H1 (cell line): ENCODE data around the gene RPL3. TPM values are rescaled to one million over a fixed set of nuclear protein-coding genes. Genes with fewer than 3 reads are reported as not detected.

Experiments used
- CTCF ChIA-PET: fragments of 300-600 bp; sonication (Branson Sonifier 250); formaldehyde crosslinking; loops from one replicate; lab custom pipeline; 2021; ENCODE audit not compliant: partially characterized antibody; lab: Charles Lee
- POLR2A ChIA-PET: fragments of 300-600 bp; sonication (Branson Sonifier 250); formaldehyde crosslinking; loops from one replicate; lab custom pipeline; 2021; ENCODE audit warnings: inconsistent platforms; ENCODE audit not compliant: partially characterized antibody; lab: Charles Lee
- DNase-seq, 2 experiments: peaks; one replicate each; pipeline versions ENCODE4 v3.0.0 to v3.0.0-alpha.2; 2010 to 2022; ENCODE audit warnings: low spot score in 2 of 2, low read depth in 1 of 2, mixed read lengths in 1 of 2
- FAIRE-seq: peaks from 2 replicates; lab custom pipeline; 2011; peaks lifted over from hg19 to GRCh38; lab: Jason Lieb, UNC
- H2AFZ ChIP-seq: 2 replicates; pipeline ENCODE4 v1.8.1; 2012; ENCODE audit warnings: low read length, inconsistent platforms
- H2AK5ac ChIP-seq: 2 replicates; pipeline ENCODE4 v1.6.1; 2013; ENCODE audit warnings: low read depth, low read length
- H2BK120ac ChIP-seq: replicated peaks from 2 replicates; pipeline ENCODE3; 2013; ENCODE audit warnings: low read depth, low read length, inconsistent platforms
- H2BK12ac ChIP-seq: 2 replicates; pipeline ENCODE4 v1.6.1; 2013; ENCODE audit warnings: low read depth, low read length
- H2BK15ac ChIP-seq: 2 replicates; pipeline ENCODE4 v1.6.1; 2013; ENCODE audit warnings: low read length
- H2BK20ac ChIP-seq: 2 replicates; pipeline ENCODE4 v1.6.1; 2013; ENCODE audit warnings: low read length
- H2BK5ac ChIP-seq: 2 replicates; pipeline ENCODE4 v1.6.1; 2013; ENCODE audit warnings: low read depth, low read length
- H3K14ac ChIP-seq: 2 replicates; pipeline ENCODE4 v1.6.1; 2013; ENCODE audit warnings: inconsistent platforms; ENCODE audit not compliant: insufficient read length
- H3K18ac ChIP-seq: 2 replicates; pipeline ENCODE4 v1.6.1; 2013; ENCODE audit warnings: low read length; ENCODE audit errors: extremely low read depth
- H3K23ac ChIP-seq: 2 replicates; pipeline ENCODE4 v1.6.1; 2013; ENCODE audit warnings: inconsistent platforms; ENCODE audit not compliant: insufficient read length
- H3K23me2 ChIP-seq: 2 replicates; pipeline ENCODE4 v1.6.1; 2013; ENCODE audit warnings: low read depth, low read length
- H3K27ac ChIP-seq: 2 replicates; pipeline ENCODE4 v1.6.1; 2011; ENCODE audit warnings: low read depth, low read length, inconsistent platforms
- H3K27me3 ChIP-seq, 4 experiments: replicated peaks in 1 of 4; 1 replicate in 1 of 4; 2 replicates in 3 of 4; pipeline versions ENCODE4 v1.6.1 to v1.8.1; 2011 to 2013; ENCODE audit warnings: low read length in 3 of 4, mild to moderate bottlenecking in 3 of 4, inconsistent platforms in 2 of 4, mixed read lengths in 2 of 4, moderate library complexity in 1 of 4; ENCODE audit not compliant: control insufficient read depth in 3 of 4, insufficient read depth in 3 of 4; ENCODE audit errors: extremely low read depth in 1 of 4
- H3K36me3 ChIP-seq, 4 experiments: 2 replicates each; pipeline versions ENCODE4 v1.6.1 to v1.8.1; 2011 to 2013; ENCODE audit warnings: mild to moderate bottlenecking in 4 of 4, low read length in 3 of 4, moderate library complexity in 2 of 4, control low read depth in 1 of 4, inconsistent platforms in 1 of 4; ENCODE audit not compliant: insufficient read depth in 4 of 4, control insufficient read depth in 2 of 4
- H3K4ac ChIP-seq: replicated peaks from 2 replicates; pipeline ENCODE3; 2013; ENCODE audit warnings: low read length, low read depth, mixed read lengths, inconsistent platforms; ENCODE audit not compliant: insufficient read length
- H3K4me1 ChIP-seq, 4 experiments: replicated peaks in 1 of 4; 1 replicate in 1 of 4; 2 replicates in 3 of 4; pipeline versions ENCODE4 v1.6.1 to v1.8.1; 2011 to 2013; ENCODE audit warnings: low read length in 3 of 4, inconsistent platforms in 2 of 4, mixed read lengths in 1 of 4; ENCODE audit not compliant: insufficient read depth in 4 of 4, control insufficient read depth in 3 of 4
- H3K4me2 ChIP-seq, 2 experiments: 2 replicates each; pipeline versions ENCODE4 v1.6.1 to v1.8.1; 2011 to 2013; ENCODE audit warnings: low read depth in 2 of 2, low read length in 2 of 2, control low read depth in 1 of 2, inconsistent platforms in 1 of 2, mild to moderate bottlenecking in 1 of 2; ENCODE audit not compliant: insufficient read depth in 1 of 2
- H3K4me3 ChIP-seq, 4 experiments: fragments of 200-600, 300-600 bp in 1 of 4; sonication (generic), shearing (Covaris generic), sonication (Bioruptor Twin) in 1 of 4; 2 replicates each; pipeline versions ENCODE4 v1.5.1 to v1.8.1; 2011 to 2016; ENCODE audit warnings: low read length in 4 of 4, low read depth in 3 of 4, control low read depth in 2 of 4, inconsistent platforms in 2 of 4, mild to moderate bottlenecking in 2 of 4, mixed read lengths in 1 of 4, moderate library complexity in 1 of 4; ENCODE audit not compliant: insufficient read depth in 2 of 4; ENCODE audit errors: extremely low read depth in 1 of 4
- H3K56ac ChIP-seq: replicated peaks from 2 replicates; pipeline ENCODE3; 2013; ENCODE audit warnings: low read depth, mild to moderate bottlenecking, mixed read lengths, low read length, inconsistent platforms; ENCODE audit not compliant: insufficient read length
- H3K79me1 ChIP-seq: 2 replicates; pipeline ENCODE4 v1.6.1; 2013; ENCODE audit warnings: low read depth, low read length, control low read depth
- H3K79me2 ChIP-seq, 2 experiments: 2 replicates each; pipeline versions ENCODE4 v1.6.1 to v1.8.1; 2012 to 2013; ENCODE audit warnings: low read length in 2 of 2, mild to moderate bottlenecking in 2 of 2, inconsistent platforms in 1 of 2; ENCODE audit not compliant: insufficient read depth in 2 of 2, control insufficient read depth in 1 of 2
- H3K9ac ChIP-seq, 4 experiments: replicated peaks in 1 of 4; 1 replicate in 1 of 4; 2 replicates in 3 of 4; pipeline versions ENCODE4 v1.6.1 to v1.8.1; 2011 to 2013; ENCODE audit warnings: low read depth in 3 of 4, low read length in 3 of 4, control low read depth in 2 of 4, mild to moderate bottlenecking in 2 of 4, moderate library complexity in 2 of 4, inconsistent platforms in 1 of 4; ENCODE audit errors: extremely low read depth in 1 of 4
- H3K9me3 ChIP-seq, 2 experiments: 2 replicates each; pipeline versions ENCODE4 v1.6.1 to v1.8.1; 2012 to 2013; ENCODE audit warnings: mild to moderate bottlenecking in 2 of 2, moderate library complexity in 2 of 2, control low read depth in 1 of 2, inconsistent platforms in 1 of 2, low read depth in 1 of 2, low read length in 1 of 2, mixed read lengths in 1 of 2; ENCODE audit not compliant: insufficient read depth in 2 of 2
- H4K20me1 ChIP-seq, 2 experiments: replicated peaks in 1 of 2; 2 replicates each; pipeline versions ENCODE3 to v1.8.1; 2011 to 2013; ENCODE audit warnings: inconsistent platforms in 2 of 2, low read length in 2 of 2, mild to moderate bottlenecking in 1 of 2; ENCODE audit not compliant: insufficient read depth in 2 of 2, control insufficient read depth in 1 of 2
- H4K5ac ChIP-seq: 2 replicates; pipeline ENCODE4 v1.6.1; 2013; ENCODE audit warnings: low read length, low read depth, mixed read lengths, inconsistent platforms; ENCODE audit not compliant: insufficient read length
- H4K8ac ChIP-seq: 2 replicates; pipeline ENCODE4 v1.8.0; 2013; ENCODE audit warnings: mild to moderate bottlenecking, moderate library complexity, low read length, inconsistent platforms; ENCODE audit not compliant: insufficient read depth; ENCODE audit errors: extremely low read depth
- H4K91ac ChIP-seq: replicated peaks from 2 replicates; pipeline ENCODE3; 2013; ENCODE audit warnings: low read length, mixed read lengths, inconsistent platforms; ENCODE audit not compliant: insufficient read length
- BRCA1 ChIP-seq: IDR thresholded peaks from 2 replicates; pipeline ENCODE4 v1.6.1; 2012; ENCODE audit warnings: low read depth, low read length, improper control_type of control experiment
- CBX8 ChIP-seq: fragments of 300-800, 300-1000 bp; sonication (generic); IDR thresholded peaks from 2 replicates; pipeline ENCODE4 v1.7.1; 2016; ENCODE audit warnings: low read depth, low read length, borderline replicate concordance
- GABPA ChIP-seq: IDR thresholded peaks from 2 replicates; pipeline ENCODE4 v1.6.1; 2011; ENCODE audit warnings: mild to moderate bottlenecking, low read length, moderate library complexity, borderline replicate concordance; ENCODE audit not compliant: insufficient read depth
- GTF2F1 ChIP-seq: IDR thresholded peaks from 2 replicates; pipeline ENCODE4 v1.6.1; 2012; ENCODE audit warnings: low read depth, low read length, improper control_type of control experiment, borderline replicate concordance
- HDAC2 ChIP-seq, 2 experiments: fragments of 300-600 bp in 1 of 2; sonication (generic) in 1 of 2; IDR thresholded peaks; 2 replicates each; pipeline ENCODE4 v1.6.1; 2011 to 2012; ENCODE audit warnings: low read depth in 2 of 2, low read length in 2 of 2, mild to moderate bottlenecking in 2 of 2, moderate library complexity in 2 of 2, borderline replicate concordance in 1 of 2, inconsistent platforms in 1 of 2
- JUN ChIP-seq: IDR thresholded peaks from 2 replicates; pipeline ENCODE4 v1.6.1; 2011; ENCODE audit warnings: low read depth, mild to moderate bottlenecking, improper control_type of control experiment, low read length
- SIRT6 ChIP-seq: IDR thresholded peaks from one replicate; pipeline ENCODE4 v1.7.1; 2012; ENCODE audit warnings: low read length, inconsistent platforms
- WGBS, 2 experiments: shearing (Covaris generic) in 1 of 2; methylation state at CpG; one replicate each; pipeline versions ENCODE4 v1.1.6 to v1.1.7; 2013 to 2015; ENCODE audit warnings: low lambda C conversion rate in 2 of 2, mixed read lengths in 2 of 2, inconsistent platforms in 1 of 2, low coverage in 1 of 2, missing lambda C conversion rate in 1 of 2; ENCODE audit not compliant: insufficient replicate concordance in 2 of 2, insufficient coverage in 1 of 2, insufficient read length in 1 of 2; ENCODE audit errors: extremely low coverage in 1 of 2, missing lambda C conversion rate in 1 of 2; 5-methylcytosine and 5-hydroxymethylcytosine counted together
- polyA plus RNA-seq, 7 experiments: library from polyadenylated mRNA; depleted of rRNA in 3 of 7; stranded (reverse) in 5 of 7; unstranded in 2 of 7; fragments of >200 nt in 5 of 7; fragments of 200-250 nt in 2 of 7; gene quantifications; 1 replicate in 5 of 7; 2 replicates in 1 of 7; 4 replicates in 1 of 7; pipeline versions ENCODE4 v1.2.1 to v1.2.3, GENCODE V29; 2011 to 2013; ENCODE audit warnings: missing spikeins in 2 of 7, mixed read lengths in 2 of 7
- total RNA-seq: library from RNA; stranded (reverse); fragmentation: NEBNext Ultra II Directional; extraction: Animal tissue kit (Norgen Biotek cat#: 25700); gene quantifications from 2 replicates; pipeline ENCODE4 v1.2.1, GENCODE V29; 2021

RPL3 gene
- total and polyA plus RNA-seq, 2 of the 8 experiments (the other 6 are each of a cell fraction or from before 2014, with no cell fraction given) = 2,865 to 5,466 TPM

GRCh38 chr22:39344046-39344390 is 24.6 kb upstream of the RPL3 start:
- Histone ChIP-seq H4K20me1 (peaks cover 0 to 2% of the 10 kb centered on the region in 2 experiments), H3K9me3 (no peaks in the 10 kb centered on the region), H2BK20ac (0 out of 2 replicates have a peak overlapping the region, but pooled peaks have one; percentile 1), H2BK15ac (peak overlapping the region; percentile 23; the same call in 1 of the 2 replicates), H2BK12ac (no peak overlapping the region), H3K4ac (no peak overlapping the region), H3K27ac (no peak overlapping the region), H3K4me1 (peaks cover 2 to 6% (median 4%) of the 10 kb centered on the region in 4 experiments; a peak in 5 of 7 replicates), H2AFZ (peak overlapping the region; percentile 47; the same call in 1 of the 2 replicates), H3K23ac (no peak overlapping the region), H2BK5ac (no peak overlapping the region), H3K36me3 (no peaks in the 10 kb centered on the region), H3K27me3 (0 out of 7 replicates have a peak, but pooled peaks cover 0 to 2% (median 0%) of the 10 kb centered on the region in 4 experiments), H4K5ac (no peak overlapping the region)
- 66% methylated on average over 8 of the region's 8 CpGs; no CpG with 5 or more reads in 1 of the 2 experiments for WGBS, 2 experiments
- ChIA-PET POLR2A (interaction anchor here (0.9 to 20.6 kb wide), 4 partner anchors 27 to 181 kb away, joined by 3 to 472 read pairs (median 3); partner anchors contain the start of gene RPL3), CTCF (interaction anchor here (0.8 to 8.1 kb wide), 26 partner anchors 9 to 209 kb away, joined by 3 to 110 read pairs (median 4); partner anchors contain the start of genes RPL3 and TAB1)
- TF ChIP-seq CBX8 (no peak), JUN (no peak), SIRT6 (no peak), HDAC2 (IDR thresholded peaks at IDR 0.05; ENCODE audit: borderline replicate concordance in 1 of 2, low read depth in 2 of 2, low read length in 2 of 2) (no peak), GTF2F1 (no peak), BRCA1 (no peak), GABPA (no peak)
- TF ChIP-seq, all 59 proteins: peak for 0
- DNase-seq = no peak
- peak overlapping the region in 1 of 4 experiments; percentile 3; a peak in 1 of 8 replicates for H3K4me3 ChIP-seq
- H3K79me2 ChIP-seq = no peaks in the 10 kb centered on the region
- H3K56ac ChIP-seq = no peak overlapping the region
- peak overlapping the region; percentile 56; the same call in 1 of the 2 replicates for H3K18ac ChIP-seq
- H3K14ac ChIP-seq = no peak overlapping the region
- no peak overlapping the region for H2BK120ac ChIP-seq
- no peak overlapping the region for H2AK5ac ChIP-seq
- H3K9ac ChIP-seq = no peak overlapping the region
- H4K8ac ChIP-seq = no peak overlapping the region
- no peaks in the 10 kb centered on the region for H3K79me1 ChIP-seq
- H3K4me2 ChIP-seq = 0 out of 4 replicates have a peak overlapping the region, but pooled peaks of 1 of the 2 experiments have one; percentile 12
- H3K23me2 ChIP-seq = no peaks in the 10 kb centered on the region
- H4K91ac ChIP-seq = no peak overlapping the region
- FAIRE-seq = no peak
